ENCODE data around the gene BORCS6. TPM values are rescaled to one million over a fixed set of nuclear protein-coding genes. Genes with fewer than 3 reads are reported as not detected.

BORCS6 gene
- total and polyA plus RNA-seq, 2 experiments from 2014 or later, result 1.8 to 7.1 TPM

DNA sequence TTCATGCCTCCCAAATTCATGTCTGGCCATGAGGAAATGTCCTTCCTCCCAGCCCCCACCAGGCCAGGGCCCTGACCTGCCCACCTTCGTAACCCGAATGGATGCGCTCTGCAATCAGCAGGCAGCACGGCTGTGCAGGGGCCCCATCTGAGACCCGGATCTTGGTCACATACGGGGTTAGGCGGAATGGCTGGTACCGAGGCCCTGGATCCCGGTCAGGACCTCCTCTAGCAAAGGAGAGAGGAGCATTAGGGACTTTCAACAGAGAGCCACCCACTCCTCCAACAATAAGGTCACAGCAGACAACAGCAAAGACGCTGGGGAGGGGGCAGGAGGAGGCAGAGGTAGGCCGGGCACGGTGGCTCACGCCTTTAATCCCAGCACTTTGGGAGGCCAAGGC, 41.4 kb downstream of the BORCS6 start:
- Histone ChIP-seq H3K9me2 (ENCODE audit: insufficient read depth) (no peaks in the 10 kb centered on the region), H3K36me3 (ENCODE audit: insufficient read depth) (no peaks in the 10 kb centered on the region; the same call in 1 of the 2 replicates), H3K4me3 (no peak overlapping the region), H3K27me3 (ENCODE audit: insufficient read depth) (no peaks in the 10 kb centered on the region), H3K79me2 (replicated peaks; ENCODE audit: insufficient read depth) (peaks cover 4% of the 10 kb centered on the region; the same call in 1 of the 2 replicates), H4K20me1 (replicated peaks; ENCODE audit: insufficient read depth) (no peaks in the 10 kb centered on the region; the same call in 1 of the 2 replicates), H2AFZ (no peak overlapping the region), H3K27ac (ENCODE audit: low read depth) (no peak overlapping the region), H3F3A (replicated peaks; ENCODE audit: low read depth) (peaks cover 24% of the 10 kb centered on the region; the same call in 1 of the 2 replicates), H3K4me2 (no peak overlapping the region), H3K4me1 (ENCODE audit: insufficient read depth) (peaks cover 10% of the 10 kb centered on the region; the same call in 1 of the 2 replicates)
- Mint-ChIP-seq H3K27ac (no peak overlapping the region), H3K27me3 (ENCODE audit: insufficient read depth, low read depth, poor library complexity) (peaks cover 18% of the 10 kb centered on the region), H3K4me1 (peaks cover 13% of the 10 kb centered on the region), H3K9me3 (no peaks in the 10 kb centered on the region), H3K4me3 (no peak overlapping the region), H3K36me3 (ENCODE audit: low read depth) (peaks cover 40% of the 10 kb centered on the region)
- no peak for DNase-seq (ENCODE audit: low spot score)
- TF ChIP-seq, protein P1, sequence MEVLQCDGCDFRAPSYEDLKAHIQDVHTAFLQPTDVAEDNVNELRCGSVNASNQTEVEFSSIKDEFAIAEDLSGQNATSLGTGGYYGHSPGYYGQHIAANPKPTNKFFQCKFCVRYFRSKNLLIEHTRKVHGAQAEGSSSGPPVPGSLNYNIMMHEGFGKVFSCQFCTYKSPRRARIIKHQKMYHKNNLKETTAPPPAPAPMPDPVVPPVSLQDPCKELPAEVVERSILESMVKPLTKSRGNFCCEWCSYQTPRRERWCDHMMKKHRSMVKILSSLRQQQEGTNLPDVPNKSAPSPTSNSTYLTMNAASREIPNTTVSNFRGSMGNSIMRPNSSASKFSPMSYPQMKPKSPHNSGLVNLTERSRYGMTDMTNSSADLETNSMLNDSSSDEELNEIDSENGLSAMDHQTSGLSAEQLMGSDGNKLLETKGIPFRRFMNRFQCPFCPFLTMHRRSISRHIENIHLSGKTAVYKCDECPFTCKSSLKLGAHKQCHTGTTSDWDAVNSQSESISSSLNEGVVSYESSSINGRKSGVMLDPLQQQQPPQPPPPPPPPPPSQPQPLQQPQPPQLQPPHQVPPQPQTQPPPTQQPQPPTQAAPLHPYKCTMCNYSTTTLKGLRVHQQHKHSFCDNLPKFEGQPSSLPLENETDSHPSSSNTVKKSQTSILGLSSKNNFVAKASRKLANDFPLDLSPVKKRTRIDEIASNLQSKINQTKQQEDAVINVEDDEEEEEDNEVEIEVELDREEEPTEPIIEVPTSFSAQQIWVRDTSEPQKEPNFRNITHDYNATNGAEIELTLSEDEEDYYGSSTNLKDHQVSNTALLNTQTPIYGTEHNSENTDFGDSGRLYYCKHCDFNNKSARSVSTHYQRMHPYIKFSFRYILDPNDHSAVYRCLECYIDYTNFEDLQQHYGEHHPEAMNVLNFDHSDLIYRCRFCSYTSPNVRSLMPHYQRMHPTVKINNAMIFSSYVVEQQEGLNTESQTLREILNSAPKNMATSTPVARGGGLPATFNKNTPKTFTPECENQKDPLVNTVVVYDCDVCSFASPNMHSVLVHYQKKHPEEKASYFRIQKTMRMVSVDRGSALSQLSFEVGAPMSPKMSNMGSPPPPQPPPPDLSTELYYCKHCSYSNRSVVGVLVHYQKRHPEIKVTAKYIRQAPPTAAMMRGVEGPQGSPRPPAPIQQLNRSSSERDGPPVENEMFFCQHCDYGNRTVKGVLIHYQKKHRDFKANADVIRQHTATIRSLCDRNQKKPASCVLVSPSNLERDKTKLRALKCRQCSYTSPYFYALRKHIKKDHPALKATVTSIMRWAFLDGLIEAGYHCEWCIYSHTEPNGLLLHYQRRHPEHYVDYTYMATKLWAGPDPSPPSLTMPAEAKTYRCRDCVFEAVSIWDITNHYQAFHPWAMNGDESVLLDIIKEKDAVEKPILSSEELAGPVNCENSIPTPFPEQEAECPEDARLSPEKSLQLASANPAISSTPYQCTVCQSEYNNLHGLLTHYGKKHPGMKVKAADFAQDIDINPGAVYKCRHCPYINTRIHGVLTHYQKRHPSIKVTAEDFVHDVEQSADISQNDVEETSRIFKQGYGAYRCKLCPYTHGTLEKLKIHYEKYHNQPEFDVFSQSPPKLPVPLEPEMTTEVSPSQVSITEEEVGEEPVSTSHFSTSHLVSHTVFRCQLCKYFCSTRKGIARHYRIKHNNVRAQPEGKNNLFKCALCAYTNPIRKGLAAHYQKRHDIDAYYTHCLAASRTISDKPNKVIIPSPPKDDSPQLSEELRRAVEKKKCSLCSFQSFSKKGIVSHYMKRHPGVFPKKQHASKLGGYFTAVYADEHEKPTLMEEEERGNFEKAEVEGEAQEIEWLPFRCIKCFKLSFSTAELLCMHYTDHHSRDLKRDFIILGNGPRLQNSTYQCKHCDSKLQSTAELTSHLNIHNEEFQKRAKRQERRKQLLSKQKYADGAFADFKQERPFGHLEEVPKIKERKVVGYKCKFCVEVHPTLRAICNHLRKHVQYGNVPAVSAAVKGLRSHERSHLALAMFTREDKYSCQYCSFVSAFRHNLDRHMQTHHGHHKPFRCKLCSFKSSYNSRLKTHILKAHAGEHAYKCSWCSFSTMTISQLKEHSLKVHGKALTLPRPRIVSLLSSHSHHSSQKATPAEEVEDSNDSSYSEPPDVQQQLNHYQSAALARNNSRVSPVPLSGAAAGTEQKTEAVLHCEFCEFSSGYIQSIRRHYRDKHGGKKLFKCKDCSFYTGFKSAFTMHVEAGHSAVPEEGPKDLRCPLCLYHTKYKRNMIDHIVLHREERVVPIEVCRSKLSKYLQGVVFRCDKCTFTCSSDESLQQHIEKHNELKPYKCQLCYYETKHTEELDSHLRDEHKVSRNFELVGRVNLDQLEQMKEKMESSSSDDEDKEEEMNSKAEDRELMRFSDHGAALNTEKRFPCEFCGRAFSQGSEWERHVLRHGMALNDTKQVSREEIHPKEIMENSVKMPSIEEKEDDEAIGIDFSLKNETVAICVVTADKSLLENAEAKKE (CRISPR knock-in tag; IDR thresholded peaks at IDR 0.05), result no peak
- TF ChIP-seq EZH2 (IDR thresholded peaks at IDR 0.05; ENCODE audit: low read depth, unreplicated experiment), result no peak
- TF ChIP-seq, protein P2, sequence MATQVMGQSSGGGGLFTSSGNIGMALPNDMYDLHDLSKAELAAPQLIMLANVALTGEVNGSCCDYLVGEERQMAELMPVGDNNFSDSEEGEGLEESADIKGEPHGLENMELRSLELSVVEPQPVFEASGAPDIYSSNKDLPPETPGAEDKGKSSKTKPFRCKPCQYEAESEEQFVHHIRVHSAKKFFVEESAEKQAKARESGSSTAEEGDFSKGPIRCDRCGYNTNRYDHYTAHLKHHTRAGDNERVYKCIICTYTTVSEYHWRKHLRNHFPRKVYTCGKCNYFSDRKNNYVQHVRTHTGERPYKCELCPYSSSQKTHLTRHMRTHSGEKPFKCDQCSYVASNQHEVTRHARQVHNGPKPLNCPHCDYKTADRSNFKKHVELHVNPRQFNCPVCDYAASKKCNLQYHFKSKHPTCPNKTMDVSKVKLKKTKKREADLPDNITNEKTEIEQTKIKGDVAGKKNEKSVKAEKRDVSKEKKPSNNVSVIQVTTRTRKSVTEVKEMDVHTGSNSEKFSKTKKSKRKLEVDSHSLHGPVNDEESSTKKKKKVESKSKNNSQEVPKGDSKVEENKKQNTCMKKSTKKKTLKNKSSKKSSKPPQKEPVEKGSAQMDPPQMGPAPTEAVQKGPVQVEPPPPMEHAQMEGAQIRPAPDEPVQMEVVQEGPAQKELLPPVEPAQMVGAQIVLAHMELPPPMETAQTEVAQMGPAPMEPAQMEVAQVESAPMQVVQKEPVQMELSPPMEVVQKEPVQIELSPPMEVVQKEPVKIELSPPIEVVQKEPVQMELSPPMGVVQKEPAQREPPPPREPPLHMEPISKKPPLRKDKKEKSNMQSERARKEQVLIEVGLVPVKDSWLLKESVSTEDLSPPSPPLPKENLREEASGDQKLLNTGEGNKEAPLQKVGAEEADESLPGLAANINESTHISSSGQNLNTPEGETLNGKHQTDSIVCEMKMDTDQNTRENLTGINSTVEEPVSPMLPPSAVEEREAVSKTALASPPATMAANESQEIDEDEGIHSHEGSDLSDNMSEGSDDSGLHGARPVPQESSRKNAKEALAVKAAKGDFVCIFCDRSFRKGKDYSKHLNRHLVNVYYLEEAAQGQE (IDR thresholded peaks at IDR 0.05; ENCODE audit: unreplicated experiment), result no peak
- no peak for TF ChIP-seq CREB1 (CRISPR knock-in tag; IDR thresholded peaks at IDR 0.05; ENCODE audit: low read depth)
- TF ChIP-seq, protein P3, sequence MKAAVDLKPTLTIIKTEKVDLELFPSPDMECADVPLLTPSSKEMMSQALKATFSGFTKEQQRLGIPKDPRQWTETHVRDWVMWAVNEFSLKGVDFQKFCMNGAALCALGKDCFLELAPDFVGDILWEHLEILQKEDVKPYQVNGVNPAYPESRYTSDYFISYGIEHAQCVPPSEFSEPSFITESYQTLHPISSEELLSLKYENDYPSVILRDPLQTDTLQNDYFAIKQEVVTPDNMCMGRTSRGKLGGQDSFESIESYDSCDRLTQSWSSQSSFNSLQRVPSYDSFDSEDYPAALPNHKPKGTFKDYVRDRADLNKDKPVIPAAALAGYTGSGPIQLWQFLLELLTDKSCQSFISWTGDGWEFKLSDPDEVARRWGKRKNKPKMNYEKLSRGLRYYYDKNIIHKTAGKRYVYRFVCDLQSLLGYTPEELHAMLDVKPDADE (IDR thresholded peaks at IDR 0.05), result no peak
- TF ChIP-seq POLR2AphosphoS5 (IDR thresholded peaks at IDR 0.05; ENCODE audit: low read depth), result no peak
- no peak for TF ChIP-seq ZNF331 (CRISPR knock-in tag; IDR thresholded peaks at IDR 0.05; ENCODE audit: low read depth)
- TF ChIP-seq NANOG (IDR thresholded peaks at IDR 0.05; ENCODE audit: borderline replicate concordance), result no peak
- no peak for TF ChIP-seq STAT1 (IDR thresholded peaks at IDR 0.05; ENCODE audit: unreplicated experiment)
- TF ChIP-seq ZNF114 (CRISPR knock-in tag; IDR thresholded peaks at IDR 0.05), result no peak
- TF ChIP-seq, protein P4, sequence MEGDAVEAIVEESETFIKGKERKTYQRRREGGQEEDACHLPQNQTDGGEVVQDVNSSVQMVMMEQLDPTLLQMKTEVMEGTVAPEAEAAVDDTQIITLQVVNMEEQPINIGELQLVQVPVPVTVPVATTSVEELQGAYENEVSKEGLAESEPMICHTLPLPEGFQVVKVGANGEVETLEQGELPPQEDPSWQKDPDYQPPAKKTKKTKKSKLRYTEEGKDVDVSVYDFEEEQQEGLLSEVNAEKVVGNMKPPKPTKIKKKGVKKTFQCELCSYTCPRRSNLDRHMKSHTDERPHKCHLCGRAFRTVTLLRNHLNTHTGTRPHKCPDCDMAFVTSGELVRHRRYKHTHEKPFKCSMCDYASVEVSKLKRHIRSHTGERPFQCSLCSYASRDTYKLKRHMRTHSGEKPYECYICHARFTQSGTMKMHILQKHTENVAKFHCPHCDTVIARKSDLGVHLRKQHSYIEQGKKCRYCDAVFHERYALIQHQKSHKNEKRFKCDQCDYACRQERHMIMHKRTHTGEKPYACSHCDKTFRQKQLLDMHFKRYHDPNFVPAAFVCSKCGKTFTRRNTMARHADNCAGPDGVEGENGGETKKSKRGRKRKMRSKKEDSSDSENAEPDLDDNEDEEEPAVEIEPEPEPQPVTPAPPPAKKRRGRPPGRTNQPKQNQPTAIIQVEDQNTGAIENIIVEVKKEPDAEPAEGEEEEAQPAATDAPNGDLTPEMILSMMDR (conservative IDR thresholded peaks at IDR 0.05; ENCODE audit: low read depth in 2 of 2), result no peak
- no peak for ATAC-seq

All from GM23338 (cell line).